Measurements from ENCODE around the gene SLC46A1.

SLC46A1 gene

GRCh38 chr17:28402844-28403243, 3.2 kb downstream of the SLC46A1 start:
- no peak for DNase-seq

DNA sequence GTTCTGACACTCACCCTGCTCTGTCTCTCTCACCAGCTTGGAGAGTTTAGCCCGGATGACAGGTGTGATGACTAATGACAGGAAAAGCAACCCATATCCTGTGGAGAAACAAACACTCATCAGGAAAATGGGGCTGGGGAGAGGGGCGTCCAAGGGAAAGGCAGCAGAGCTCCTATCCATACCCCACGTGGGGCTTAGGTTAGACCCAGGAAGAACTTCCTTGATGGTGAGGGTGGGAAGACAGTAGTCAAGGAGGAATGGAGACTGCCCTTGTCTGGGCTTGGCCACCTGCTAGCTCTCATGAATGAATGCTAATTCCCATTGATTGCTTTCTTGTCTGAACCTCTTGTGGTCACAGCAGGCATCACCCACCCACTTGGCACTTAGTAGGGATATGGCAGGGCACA, 3.8 kb downstream of the SLC46A1 start:
- DNase-seq = no peak

GRCh38 chr17:28399808-28400207, 6.2 kb downstream of the SLC46A1 start:
- DNase-seq = no peak

GRCh38 chr17:28398280-28398981, 7.6 kb downstream of the SLC46A1 start:
- no peak for DNase-seq

DNA sequence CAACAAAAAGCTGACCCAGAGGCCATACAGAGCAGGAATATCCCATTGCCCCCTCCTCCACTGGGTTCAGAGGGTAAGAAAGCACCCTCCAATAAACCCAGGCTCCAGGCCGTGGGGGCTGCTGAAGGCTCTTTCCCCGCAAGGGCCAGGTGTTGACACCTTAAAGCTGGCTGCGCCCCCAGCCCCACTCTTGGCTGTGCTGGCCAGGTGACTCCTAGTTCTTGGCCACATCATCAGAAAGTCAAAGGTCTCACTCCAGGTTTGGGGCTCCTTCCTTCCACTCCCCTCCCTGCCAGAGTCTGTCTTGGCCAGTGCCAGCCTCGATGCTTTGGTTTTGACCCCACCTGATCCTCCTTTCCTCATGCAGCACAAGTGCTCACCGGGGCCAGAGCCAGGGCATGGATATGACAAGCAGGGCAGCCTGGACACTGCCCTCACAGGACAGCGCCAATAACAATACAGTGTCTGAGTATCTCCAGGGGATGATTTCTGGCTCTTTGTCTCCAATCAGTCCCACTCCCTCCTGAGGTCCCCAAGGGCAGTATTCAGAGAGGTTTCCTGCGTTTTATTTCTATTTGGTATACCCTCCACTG, 8.2 kb downstream of the SLC46A1 start:
- no peak for DNase-seq

DNA sequence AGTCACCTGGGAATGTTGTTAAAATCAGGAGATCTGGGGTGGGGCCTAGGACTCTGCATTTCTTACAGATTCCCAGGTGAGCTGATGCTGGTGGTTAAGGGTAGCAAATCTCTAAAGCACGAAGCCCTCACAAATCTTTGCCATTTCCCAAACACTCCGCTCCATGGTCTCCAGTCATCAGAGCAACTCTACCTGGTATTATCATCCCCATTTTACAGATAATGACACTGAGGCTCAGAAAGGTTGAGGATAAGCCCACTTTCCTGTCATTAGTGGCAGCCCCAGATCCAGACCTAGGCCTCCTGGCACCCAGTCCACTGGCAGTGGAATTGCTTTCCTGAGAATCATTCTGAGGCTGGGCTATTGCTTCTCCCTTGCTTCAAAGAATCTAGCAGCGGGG, 8.7 kb downstream of the SLC46A1 start:
- no peak for DNase-seq

- no peak for DNase-seq
These were observed 9.3 kb downstream of the SLC46A1 start for GRCh38 chr17:28396635-28397239.

- no peak for DNase-seq
These were observed 10.0 kb downstream of the SLC46A1 start for GRCh38 chr17:28395968-28396367.

- DNase-seq = no peak
These were observed 10.6 kb downstream of the SLC46A1 start for GRCh38 chr17:28395426-28395825.

- no peak for DNase-seq
These were observed 11.5 kb downstream of the SLC46A1 start for GRCh38 chr17:28394337-28395116.

- no peak for DNase-seq
These were observed 13.5 kb downstream of the SLC46A1 start for GRCh38 chr17:28392491-28392890.

DNA sequence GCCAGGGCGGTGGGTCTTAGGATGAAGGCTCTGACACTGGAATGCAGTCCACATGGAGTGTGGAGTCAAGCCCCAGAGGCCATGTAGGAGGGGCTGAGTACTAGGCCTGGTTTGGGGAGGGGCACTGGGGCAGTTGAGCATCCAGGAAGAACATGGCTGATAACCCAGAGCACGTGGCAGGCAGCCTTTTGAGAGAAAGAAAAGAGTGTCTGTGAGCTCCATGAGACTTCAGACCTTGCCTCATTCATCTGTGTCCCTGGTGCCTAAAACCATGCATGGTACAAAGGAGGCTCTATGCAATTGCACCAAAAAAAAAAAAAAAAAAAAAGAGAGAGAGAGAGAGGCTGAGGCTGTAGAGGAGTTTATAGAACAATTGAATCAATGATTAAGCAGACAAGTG, 14.6 kb downstream of the SLC46A1 start:
- DNase-seq = no peak

DNA sequence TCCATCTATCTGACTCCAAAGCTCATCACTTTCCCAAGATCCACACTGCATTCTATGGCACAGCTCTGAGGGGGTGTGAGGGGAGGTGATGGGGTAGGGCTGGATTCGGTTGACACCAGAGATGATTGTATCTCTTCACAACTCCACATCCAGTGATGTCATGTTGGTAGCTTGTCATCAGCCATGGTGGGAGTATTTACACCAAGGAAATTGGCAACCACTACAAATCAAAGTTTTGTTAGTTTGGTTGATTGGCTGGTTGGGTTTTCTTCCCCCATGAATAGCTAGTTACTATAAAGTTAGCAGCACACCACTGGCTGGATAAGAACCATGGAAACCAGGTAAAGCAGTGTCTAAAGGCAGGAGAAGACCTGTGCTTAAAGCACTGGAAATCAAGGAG, 15.0 kb downstream of the SLC46A1 start:
- no peak for DNase-seq

DNA sequence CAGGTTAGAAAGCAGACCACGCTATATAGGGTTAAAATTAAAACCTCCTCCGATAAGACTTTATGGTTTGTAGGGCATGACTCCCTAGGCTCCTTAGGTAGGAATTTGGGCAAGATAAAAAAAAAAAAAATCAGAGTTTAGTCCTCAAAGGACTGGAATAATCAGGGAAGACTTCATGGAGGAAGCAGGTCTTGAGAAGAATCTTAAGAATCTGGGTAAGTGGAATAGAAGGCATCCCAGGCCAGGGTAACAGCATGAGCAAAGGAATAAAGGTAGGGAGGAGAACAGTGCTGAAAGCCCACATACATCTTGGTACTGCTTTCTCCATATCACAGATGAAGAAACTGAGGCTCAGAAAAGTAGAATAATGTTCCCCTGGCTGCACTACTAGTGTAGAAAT, 15.4 kb downstream of the SLC46A1 start:
- DNase-seq = no peak

DNA sequence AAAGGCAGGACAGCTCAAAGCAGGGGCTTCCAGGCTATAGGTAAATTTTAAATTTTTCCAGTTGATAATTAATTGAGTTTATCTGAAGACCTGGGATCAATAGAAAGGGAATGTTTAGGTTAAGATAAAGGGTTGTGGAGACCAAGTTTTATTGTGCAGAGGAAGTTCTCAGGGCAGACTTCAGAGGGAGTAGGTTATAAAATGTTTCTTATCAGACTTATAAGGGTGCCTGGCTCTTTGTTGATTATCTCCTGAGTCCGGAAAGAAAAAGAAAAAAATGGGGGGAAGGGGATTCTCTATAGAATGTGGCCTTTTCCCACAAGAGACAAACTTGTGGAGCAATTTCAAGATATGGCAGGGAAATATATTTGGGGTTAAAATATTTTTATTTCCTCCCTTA, 15.9 kb downstream of the SLC46A1 start:
- no peak for DNase-seq

DNA sequence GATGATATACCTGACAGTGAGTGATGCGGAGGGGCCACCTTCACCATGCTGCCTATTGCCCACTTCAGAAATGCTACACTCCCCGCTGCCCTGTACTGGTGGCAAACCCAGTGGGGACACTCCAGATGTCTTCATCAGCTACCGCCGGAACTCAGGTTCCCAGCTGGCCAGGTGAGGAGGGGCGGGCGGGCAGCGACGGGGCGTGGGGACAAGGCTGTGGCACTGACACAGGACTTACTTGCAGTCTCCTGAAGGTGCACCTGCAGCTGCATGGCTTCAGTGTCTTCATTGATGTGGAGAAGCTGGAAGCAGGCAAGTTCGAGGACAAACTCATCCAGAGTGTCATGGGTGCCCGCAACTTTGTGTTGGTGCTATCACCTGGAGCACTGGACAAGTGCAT, 17.9 kb downstream of the SLC46A1 start:
- no peak for DNase-seq

GRCh38 chr17:28386391-28386790, 19.6 kb downstream of the SLC46A1 start:
- DNase-seq = no peak

DNA sequence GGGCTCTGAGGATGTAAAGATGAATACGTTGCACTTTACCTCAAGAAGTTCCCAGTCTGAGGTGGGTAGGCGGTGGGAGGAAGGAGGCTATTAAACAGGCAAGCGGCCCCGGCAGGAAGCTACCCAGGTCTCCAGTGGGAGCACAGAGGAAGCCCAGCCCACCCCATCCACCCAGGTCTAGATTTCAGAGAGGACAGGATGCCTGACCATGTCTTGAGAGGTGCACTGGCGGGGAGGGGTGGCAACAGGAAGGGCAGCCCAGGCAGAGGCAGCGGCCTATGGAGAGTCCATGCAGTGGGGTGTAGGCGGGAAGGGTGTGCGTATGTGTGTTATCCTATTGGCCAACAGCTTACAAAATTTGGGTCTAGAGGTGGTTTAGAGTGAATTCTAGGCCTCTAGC, 20.6 kb downstream of the SLC46A1 start:
- DNase-seq = no peak

GRCh38 chr17:28385037-28385400, 21.0 kb downstream of the SLC46A1 start:
- no peak for DNase-seq

DNA sequence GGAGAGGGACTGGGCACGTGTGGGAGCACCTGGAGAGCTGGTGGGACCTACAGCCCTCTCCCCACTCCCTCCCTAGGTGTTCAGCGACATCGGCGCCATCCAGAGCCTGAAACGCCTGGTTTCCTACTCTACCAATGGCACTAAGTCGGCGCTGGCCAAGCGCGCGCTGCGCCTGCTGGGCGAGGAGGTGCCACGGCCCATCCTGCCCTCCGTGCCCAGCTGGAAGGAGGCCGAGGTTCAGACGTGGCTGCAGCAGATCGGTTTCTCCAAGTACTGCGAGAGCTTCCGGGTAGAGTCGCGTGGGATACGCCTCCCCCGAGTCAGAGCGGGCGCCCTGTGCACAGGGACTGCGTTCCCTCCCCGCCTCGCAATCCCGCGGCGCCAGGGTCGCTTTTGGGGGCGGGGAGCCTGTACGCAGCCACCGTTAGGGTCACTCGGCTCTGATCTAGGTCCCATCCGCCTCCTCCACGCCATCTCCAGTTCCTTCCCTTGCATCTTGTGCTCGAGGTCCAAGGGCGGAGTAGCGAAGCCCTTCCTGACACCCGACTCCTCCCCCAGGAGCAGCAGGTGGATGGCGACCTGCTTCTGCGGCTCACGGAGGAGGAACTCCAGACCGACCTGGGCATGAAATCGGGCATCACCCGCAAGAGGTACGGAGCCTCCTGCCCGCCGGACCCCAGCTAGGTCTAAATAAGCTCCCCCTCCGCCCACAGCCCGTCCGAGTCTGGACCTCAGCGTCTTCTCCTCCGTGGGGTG, 21.6 kb downstream of the SLC46A1 start:
- no peak for DNase-seq

DNA sequence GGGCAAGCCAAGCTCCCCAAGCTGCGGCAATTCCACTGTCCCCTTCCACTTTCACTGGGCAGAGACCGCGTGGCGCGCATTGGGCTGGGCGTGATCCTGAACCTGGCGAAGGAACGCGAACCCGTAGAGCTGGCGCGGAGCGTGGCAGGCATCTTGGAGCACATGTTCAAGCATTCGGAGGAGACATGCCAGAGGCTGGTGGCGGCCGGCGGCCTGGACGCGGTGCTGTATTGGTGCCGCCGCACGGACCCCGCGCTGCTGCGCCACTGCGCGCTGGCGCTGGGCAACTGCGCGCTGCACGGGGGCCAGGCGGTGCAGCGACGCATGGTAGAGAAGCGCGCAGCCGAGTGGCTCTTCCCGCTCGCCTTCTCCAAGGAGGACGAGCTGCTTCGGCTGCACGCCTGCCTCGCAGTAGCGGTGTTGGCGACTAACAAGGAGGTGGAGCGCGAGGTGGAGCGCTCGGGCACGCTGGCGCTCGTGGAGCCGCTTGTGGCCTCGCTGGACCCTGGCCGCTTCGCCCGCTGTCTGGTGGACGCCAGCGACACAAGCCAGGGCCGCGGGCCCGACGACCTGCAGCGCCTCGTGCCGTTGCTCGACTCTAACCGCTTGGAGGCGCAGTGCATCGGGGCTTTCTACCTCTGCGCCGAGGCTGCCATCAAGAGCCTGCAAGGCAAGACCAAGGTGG, 24.7 kb downstream of the SLC46A1 start:
- DNase-seq = no peak

Measured in NCI-H2081 treated with DMSO at 0.1 percent for 48 hours (cell line).